ENCODE measurements around the gene TCEANC.

GRCh38 chrX:13664020-13664419 is 11.1 kb downstream of the TCEANC start:
- no peak for TF ChIP-seq CTCF (IDR thresholded peaks at IDR 0.05)
- no peak for TF ChIP-seq REST (IDR thresholded peaks at IDR 0.05; ENCODE audit: insufficient read depth in 1 of 2, low read depth in 2 of 2, low read length in 1 of 2)
- no peak for TF ChIP-seq SIN3A (IDR thresholded peaks at IDR 0.05; ENCODE audit: borderline replicate concordance, insufficient read depth, low read depth, low read length)
